Neural cell (in vitro differentiated cells): ENCODE data around the gene DNAH1. TPM values are rescaled to one million over a fixed set of nuclear protein-coding genes. Genes with fewer than 3 reads are reported as not detected.

Experiments
- H2AFZ ChIP-seq: fragments of 200-600, 300-800 bp; sonication (generic), shearing (Covaris generic); 2 replicates; pipeline ENCODE4 v1.6.0; 2014; ENCODE audit warnings: low read depth, mild to moderate bottlenecking, antibody characterized with exemption, low read length, moderate library complexity
- H3F3A ChIP-seq: fragments of 200-600 bp; shearing (Covaris generic); 2 replicates; pipeline ENCODE4 v1.6.1; 2016; ENCODE audit warnings: mild to moderate bottlenecking, moderate library complexity, mixed read lengths, antibody characterized with exemption, low read length; ENCODE audit not compliant: insufficient read depth, poor library complexity, severe bottlenecking
- H3K27ac ChIP-seq: fragments of 200-600, 300-800 bp; sonication (generic), shearing (Covaris generic); 2 replicates; pipeline ENCODE4 v1.5.1; 2014; ENCODE audit warnings: mild to moderate bottlenecking, low read length, moderate library complexity
- H3K27me3 ChIP-seq: fragments of 300-800, 200-600 bp; sonication (generic), shearing (Covaris generic); 2 replicates; pipeline ENCODE4 v1.6.0; 2014; ENCODE audit warnings: mild to moderate bottlenecking, low read depth, low read length, moderate library complexity; ENCODE audit not compliant: insufficient read depth
- H3K36me3 ChIP-seq: fragments of 300-800, 200-600 bp; sonication (generic), shearing (Covaris generic); 2 replicates; pipeline ENCODE4 v1.5.1; 2014; ENCODE audit warnings: mild to moderate bottlenecking, antibody characterized with exemption, low read length, moderate library complexity; ENCODE audit not compliant: insufficient read depth
- H3K4me2 ChIP-seq: fragments of 300-800, 200-600 bp; sonication (generic), shearing (Covaris generic); 2 replicates; pipeline ENCODE4 v1.6.0; 2014; ENCODE audit warnings: mild to moderate bottlenecking, low read length
- H3K4me3 ChIP-seq: fragments of 300-800, 200-600 bp; sonication (generic), shearing (Covaris generic); 2 replicates; pipeline ENCODE4 v1.5.1; 2014; ENCODE audit warnings: mild to moderate bottlenecking, low read length, moderate library complexity
- H3K79me2 ChIP-seq: fragments of 200-600 bp; shearing (Covaris generic); replicated peaks from 2 replicates; pipeline ENCODE4 v1.6.0; 2014; ENCODE audit warnings: mild to moderate bottlenecking, low read length, moderate library complexity; ENCODE audit not compliant: insufficient read depth
- H3K9ac ChIP-seq: fragments of 300-800, 200-600 bp; sonication (generic), shearing (Covaris generic); 2 replicates; pipeline ENCODE4 v1.6.1; 2016; ENCODE audit warnings: mild to moderate bottlenecking, low read length, mixed read lengths
- H3K9me2 ChIP-seq: fragments of 200-600 bp; shearing (Covaris generic); 2 replicates; pipeline ENCODE4 v1.6.1; 2016; ENCODE audit warnings: mild to moderate bottlenecking, low read length, mixed read lengths; ENCODE audit not compliant: insufficient read depth
- H3K9me3 ChIP-seq: fragments of 200-600, 300-800 bp; sonication (generic), shearing (Covaris generic); 2 replicates; pipeline ENCODE4 v1.6.1; 2016; ENCODE audit warnings: mild to moderate bottlenecking, mixed run types, low read length, moderate library complexity, mixed read lengths
- H4K20me1 ChIP-seq: fragments of 200-600 bp; shearing (Covaris generic); 2 replicates; pipeline ENCODE4 v1.6.1; 2016; ENCODE audit warnings: mild to moderate bottlenecking, mixed run types; ENCODE audit not compliant: insufficient read depth
- CTCF ChIP-seq: fragments of 450-650 bp; IDR thresholded peaks from 2 replicates; pipeline ENCODE4 v1.5.1; 2014; ENCODE audit warnings: antibody characterized with exemption, mild to moderate bottlenecking, moderate library complexity; ENCODE audit not compliant: poor library complexity, severe bottlenecking
- EP300 ChIP-seq: fragments of 450-650 bp; conservative IDR thresholded peaks from 2 replicates; pipeline ENCODE4 v1.6.1; 2014; ENCODE audit warnings: antibody characterized with exemption, mild to moderate bottlenecking, moderate library complexity; ENCODE audit not compliant: poor library complexity, severe bottlenecking
- EZH2 ChIP-seq: fragments of 200-600, 300-800 bp; shearing (Covaris generic), sonication (generic); IDR thresholded peaks from 2 replicates; pipeline ENCODE4 v1.6.1; 2014; ENCODE audit warnings: antibody characterized with exemption, low read length, borderline replicate concordance, mild to moderate bottlenecking; ENCODE audit not compliant: insufficient read depth, poor library complexity, severe bottlenecking
- MXI1 ChIP-seq: fragments of 450-650 bp; conservative IDR thresholded peaks from 2 replicates; pipeline ENCODE4 v1.6.1; 2014; ENCODE audit warnings: antibody characterized with exemption, mild to moderate bottlenecking; ENCODE audit not compliant: poor library complexity, severe bottlenecking
- POLR2AphosphoS5 ChIP-seq: IDR thresholded peaks from 2 replicates; pipeline ENCODE4 v1.6.1; 2012
- RAD21 ChIP-seq: fragments of 450-650 bp; conservative IDR thresholded peaks from 2 replicates; pipeline ENCODE4 v1.6.1; 2014; ENCODE audit warnings: antibody characterized with exemption, mild to moderate bottlenecking, moderate library complexity
- REST ChIP-seq: IDR thresholded peaks from 2 replicates; pipeline ENCODE4 v1.6.1; 2012; ENCODE audit warnings: borderline replicate concordance
- SMC3 ChIP-seq: fragments of 450-650 bp; conservative IDR thresholded peaks from 2 replicates; pipeline ENCODE4 v1.6.1; 2014; ENCODE audit warnings: antibody characterized with exemption, mild to moderate bottlenecking, moderate library complexity; ENCODE audit not compliant: poor library complexity
- TAF1 ChIP-seq: IDR thresholded peaks from 2 replicates; pipeline ENCODE4 v1.6.1; 2012; ENCODE audit warnings: low read depth
- polyA plus RNA-seq: library from polyadenylated mRNA; depleted of rRNA; stranded (reverse); fragments of >200 nt; gene quantifications from 2 replicates; pipeline ENCODE4 v1.2.3, GENCODE V29; 2014
- small RNA-seq, 3 experiments: library from RNA; depleted of rRNA; stranded (forward); fragments of <200 nt; gene quantifications; one replicate each; pipeline ENCODE3, GENCODE V24; 2012

The DNAH1 gene
- polyA plus RNA-seq, 1 donor from 2014 or later, result 5.4 TPM

- no peaks in the 10 kb centered on the region for H3K79me2 ChIP-seq
- no peaks in the 10 kb centered on the region for H3K27me3 ChIP-seq
- no peaks in the 10 kb centered on the region for H3K9me3 ChIP-seq
- no peaks in the 10 kb centered on the region for H3F3A ChIP-seq
- no peak overlapping the region for H3K4me2 ChIP-seq
- H4K20me1 ChIP-seq, result no peaks in the 10 kb centered on the region
- no peaks in the 10 kb centered on the region for H3K9me2 ChIP-seq
- no peak overlapping the region for H3K9ac ChIP-seq
- TF ChIP-seq REST, result no peak
- no peak for TF ChIP-seq EP300
- no peak for TF ChIP-seq RAD21
- no peak for TF ChIP-seq EZH2
- no peak for TF ChIP-seq SMC3
- TF ChIP-seq MXI1, result no peak
- no peak for TF ChIP-seq CTCF
- no peak for TF ChIP-seq POLR2AphosphoS5
- TF ChIP-seq TAF1, result no peak
- no peak overlapping the region for H3K4me3 ChIP-seq
- no peak overlapping the region for H2AFZ ChIP-seq
- H3K36me3 ChIP-seq, result no peaks in the 10 kb centered on the region
- no peak overlapping the region for H3K27ac ChIP-seq
These were observed 131.6 kb downstream of the DNAH1 start for GRCh38 chr3:52447512-52448355.

Small RNA genes within 50 kb of the gene (small RNA-seq; reads per million reads assigned to genes)
- gene MIR135A1 (167 to 831 (median 801) reads per million in 3 experiments), gene MIRLET7G (3,330 to 4,703 (median 4,650) reads per million in 3 experiments)

Other genes starting within 250 kb of the DNAH1 start
- 0.96 and 1.3 TPM in 2 replicates for gene POC1A, start 161.9 kb upstream of the DNAH1 start, polyA plus RNA-seq
- 66.0 and 66.7 TPM in 2 replicates for gene ALAS1, start 118.2 kb upstream of the DNAH1 start, polyA plus RNA-seq
- gene TLR9, start 90.7 kb upstream of the DNAH1 start, polyA plus RNA-seq, result not detected in 2 replicates
- gene TWF2, start 77.2 kb upstream of the DNAH1 start, polyA plus RNA-seq, result 58.5 and 61.7 TPM in 2 replicates
- 1.1 and 1.6 TPM in 2 replicates for gene PPM1M, start 70.6 kb upstream of the DNAH1 start, polyA plus RNA-seq
- 151 and 163 TPM in 2 replicates for gene WDR82, start 37.7 kb upstream of the DNAH1 start, polyA plus RNA-seq
- 5.0 and 5.8 TPM in 2 replicates for gene GLYCTK, start 28.5 kb upstream of the DNAH1 start, polyA plus RNA-seq
- gene BAP1, start 93.7 kb downstream of the DNAH1 start, polyA plus RNA-seq, result 107 and 142 TPM in 2 replicates
- 8.8 and 11.5 TPM in 2 replicates for gene PHF7, start 94.3 kb downstream of the DNAH1 start, polyA plus RNA-seq
- not detected in 2 replicates for gene SEMA3G, start 128.8 kb downstream of the DNAH1 start, polyA plus RNA-seq
- gene TNNC1, start 137.7 kb downstream of the DNAH1 start, polyA plus RNA-seq, result 2.2 TPM in 1 of 2 replicates, not detected in the other
- 88.9 and 107 TPM in 2 replicates for gene NISCH, start 139.3 kb downstream of the DNAH1 start, polyA plus RNA-seq
- 0.28 and 0.50 TPM in 2 replicates for gene STAB1, start 179.0 kb downstream of the DNAH1 start, polyA plus RNA-seq
- 35.1 and 46.7 TPM in 2 replicates for gene NT5DC2, start 217.5 kb downstream of the DNAH1 start, polyA plus RNA-seq
- gene UQCC5, start 220.3 kb downstream of the DNAH1 start, polyA plus RNA-seq, result 5.2 and 20.5 TPM in 2 replicates